ENCODE data around the gene GRIN2D. TPM values are rescaled to one million over a fixed set of nuclear protein-coding genes. Genes with fewer than 3 reads are reported as not detected.

GRIN2D gene
- polyA plus RNA-seq, 3 donors: 0.07 to 0.34 (median 0.15) TPM

DNA sequence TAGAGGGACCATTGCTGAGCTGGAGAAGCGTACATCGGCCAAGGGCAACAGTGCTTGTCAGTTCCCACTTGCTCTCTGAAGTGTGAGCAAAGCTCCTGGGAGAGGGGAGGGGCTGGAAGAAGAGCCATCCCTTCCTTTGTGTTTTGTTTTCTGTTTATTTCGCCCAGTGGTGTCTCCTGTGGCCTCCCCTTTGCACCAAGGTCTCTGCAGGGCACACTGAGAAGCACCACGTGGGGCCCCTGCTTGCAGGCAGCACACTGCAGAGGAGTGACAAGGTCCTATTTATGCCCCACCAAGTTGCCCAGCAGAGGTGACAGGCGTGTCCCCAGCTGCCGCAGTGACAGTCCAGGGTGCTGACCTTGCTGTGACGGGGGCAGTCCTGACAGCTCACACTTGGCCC, 24.0 kb downstream of the GRIN2D start:
- no peak overlapping the region for H3K27ac ChIP-seq (ENCODE audit: low read depth, low read length)
- WGBS, 3 donors: 67 to 86% (median 86%) methylated on average over 7 of the region's 7 CpGs

DNA sequence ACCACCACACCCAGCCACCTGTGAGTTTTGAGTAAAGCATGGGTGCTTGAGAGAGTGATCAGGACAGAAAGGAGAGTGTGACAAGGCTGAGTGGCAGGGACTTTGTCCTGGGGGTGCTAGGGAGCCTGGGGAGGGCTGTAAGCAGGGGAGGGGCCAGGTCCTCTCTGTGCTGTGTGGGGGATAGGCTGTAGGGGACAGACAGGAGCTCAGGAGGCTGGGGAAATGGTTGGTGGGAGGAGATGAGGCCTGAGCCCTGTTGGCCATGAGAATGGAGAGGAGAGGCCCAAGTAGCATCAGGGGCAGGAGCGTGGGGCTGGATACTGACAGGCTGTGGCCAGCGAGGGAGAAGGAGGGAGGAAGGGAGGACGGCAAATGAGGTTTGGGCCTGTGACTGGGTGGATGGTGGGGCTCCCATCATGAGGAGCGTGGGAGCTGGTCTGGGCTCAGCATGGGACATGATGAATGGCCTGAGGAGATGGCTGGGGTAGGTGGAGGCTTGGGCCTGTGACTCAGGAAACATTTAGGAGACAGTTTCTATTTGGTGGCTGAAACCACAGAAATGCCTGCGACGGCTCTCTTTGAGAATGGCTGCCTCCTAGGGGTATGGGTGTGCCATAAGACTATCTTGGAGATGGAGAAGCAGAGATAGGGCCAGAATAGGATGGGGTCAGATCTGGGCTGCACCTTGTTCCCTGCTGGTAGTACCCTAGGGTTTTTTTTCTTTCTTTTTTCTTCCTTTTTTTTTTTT, 25.0 kb downstream of the GRIN2D start:
- H3K27ac ChIP-seq (ENCODE audit: low read depth, low read length): no peak overlapping the region
- WGBS, 3 donors: 73 to 82% (median 75%) methylated on average over 6 of the region's 6 CpGs

DNA sequence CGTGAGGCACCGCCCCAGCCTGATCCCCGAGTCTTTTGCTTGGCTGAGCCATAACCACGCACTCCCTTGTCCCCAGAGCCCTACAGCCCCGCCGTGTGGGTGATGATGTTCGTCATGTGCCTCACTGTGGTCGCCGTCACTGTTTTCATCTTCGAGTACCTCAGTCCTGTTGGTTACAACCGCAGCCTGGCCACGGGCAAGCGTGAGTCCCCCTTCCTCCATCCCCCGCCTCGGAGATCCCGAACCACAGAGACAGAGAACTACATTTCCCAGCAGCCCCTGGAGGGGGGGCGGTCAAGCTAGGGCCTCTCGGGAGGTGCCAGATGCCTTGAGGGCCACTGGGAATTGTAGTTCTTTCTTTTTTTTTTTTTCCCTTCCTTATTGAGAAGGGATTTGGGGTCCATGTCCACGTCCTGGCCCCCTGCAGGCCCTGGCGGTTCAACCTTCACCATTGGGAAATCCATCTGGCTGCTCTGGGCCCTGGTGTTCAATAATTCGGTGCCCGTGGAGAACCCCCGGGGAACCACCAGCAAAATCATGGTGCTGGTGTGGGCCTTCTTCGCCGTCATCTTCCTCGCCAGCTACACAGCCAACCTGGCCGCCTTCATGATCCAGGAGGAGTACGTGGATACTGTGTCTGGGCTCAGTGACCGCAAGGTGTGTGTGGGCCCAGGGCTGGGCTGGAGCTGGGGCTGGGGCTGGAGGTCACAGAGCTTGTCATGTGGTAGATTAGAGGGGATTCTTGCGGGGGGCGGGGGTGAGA, 25.9 kb downstream of the GRIN2D start:
- no peak overlapping the region for H3K27ac ChIP-seq (ENCODE audit: low read depth, low read length)
- WGBS, 3 donors: 63 to 70% (median 67%) methylated on average over 31 of the region's 31 CpGs

GRCh38 chr19:48421548-48421947, 28.1 kb downstream of the GRIN2D start:
- WGBS, 3 donors: 51 to 71% (median 63%) methylated on average over 16 of the region's 16 CpGs
- no peak overlapping the region for H3K27ac ChIP-seq (ENCODE audit: low read depth, low read length)

GRCh38 chr19:48424694-48425219, 31.3 kb downstream of the GRIN2D start:
- WGBS, 3 donors: 16 to 46% (median 21%) methylated on average over 8 of the region's 8 CpGs
- H3K27ac ChIP-seq (ENCODE audit: low read depth, low read length): no peak overlapping the region

GRCh38 chr19:48428670-48429069, 35.2 kb downstream of the GRIN2D start:
- 89 to 96% (median 91%) methylated on average over 1 of the region's 1 CpG for WGBS, 3 donors
- no peak overlapping the region for H3K27ac ChIP-seq (ENCODE audit: low read depth, low read length)

DNA sequence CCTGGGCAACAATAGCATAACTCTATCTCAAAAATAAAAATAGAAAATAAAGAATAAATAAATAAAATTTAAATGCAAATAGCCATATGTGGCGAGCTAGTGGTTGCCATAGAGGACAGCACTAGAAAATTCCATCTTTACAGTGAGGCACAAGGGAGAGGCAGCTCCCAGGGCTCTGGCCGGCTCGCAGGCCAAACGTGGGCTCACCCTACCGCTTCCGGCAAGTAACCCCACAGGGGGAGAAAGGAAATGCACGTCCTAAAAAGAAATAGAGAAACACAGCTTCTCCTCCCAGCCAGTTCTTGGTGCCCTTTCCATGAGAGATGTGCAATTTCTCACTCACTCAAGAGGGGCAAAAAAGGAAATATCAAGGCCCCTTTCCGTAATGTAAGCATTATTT, 39.9 kb downstream of the GRIN2D start:
- WGBS, 3 donors: 65 to 78% (median 73%) methylated on average over 8 of the region's 8 CpGs
- H3K27ac ChIP-seq (ENCODE audit: low read depth, low read length): no peak overlapping the region

GRCh38 chr19:48436586-48436985, 43.1 kb downstream of the GRIN2D start:
- no peak overlapping the region for H3K27ac ChIP-seq (ENCODE audit: low read depth, low read length)
- 88 to 91% (median 90%) methylated on average over 5 of the region's 5 CpGs for WGBS, 3 donors

- WGBS, 3 donors: 94 to 96% (median 94%) methylated on average over 20 of the region's 20 CpGs
- H3K27ac ChIP-seq (ENCODE audit: low read depth, low read length): no peak overlapping the region
Measured at GRCh38 chr19:48441360-48442050, 48.0 kb downstream of the GRIN2D start.

GRCh38 chr19:48442116-48443035, 48.9 kb downstream of the GRIN2D start:
- 34 to 47% (median 45%) methylated on average over 54 to 94 of the region's 94 CpGs for WGBS, 3 donors

GRCh38 chr19:48443256-48443655, 49.8 kb downstream of the GRIN2D start:
- no peak overlapping the region for H3K27ac ChIP-seq (ENCODE audit: low read depth, low read length)
- 6 to 12% (median 8%) methylated on average over 34 to 60 of the region's 60 CpGs for WGBS, 3 donors

More at GRCh38 chr19:48442116-48443035, 48.9 kb downstream of the GRIN2D start:
- no peak overlapping the region for H3K27ac ChIP-seq (ENCODE audit: low read depth, low read length)

Other genes starting within 250 kb of the GRIN2D start
- gene LIG1, start 223.3 kb upstream of the GRIN2D start, polyA plus RNA-seq: 10 to 100 TPM in 1 of 3 donors, 1 to 10 TPM in 2; 6.3 to 18.5 (median 7.4) TPM
- gene ZSWIM9, start 223.0 kb upstream of the GRIN2D start, polyA plus RNA-seq: 1 to 10 TPM; 3.0 to 7.8 (median 4.2) TPM
- gene CARD8, start 137.8 kb upstream of the GRIN2D start, polyA plus RNA-seq: 10 to 100 TPM; 15.4 to 41.2 (median 31.8) TPM
- gene ZNF114, start 123.6 kb upstream of the GRIN2D start, polyA plus RNA-seq: 1 to 10 TPM in 1 of 3 donors, under 1 TPM in 1, not detected in 1; 0.07 to 1.9 TPM
- 100 to 1,000 TPM in 1 of 3 donors, 10 to 100 TPM in 1, 1 to 10 TPM in 1; 8.6 to 115 (median 89.1) TPM for gene EMP3, start 68.1 kb upstream of the GRIN2D start, polyA plus RNA-seq
- gene TMEM143, start 29.7 kb upstream of the GRIN2D start, polyA plus RNA-seq: 10 to 100 TPM in 1 of 3 donors, 1 to 10 TPM in 2; 3.8 to 12.8 (median 7.4) TPM
- gene SYNGR4, start 29.3 kb upstream of the GRIN2D start, polyA plus RNA-seq: under 1 TPM in 1 of 3 donors, not detected in 2; 0.94 TPM
- 10 to 100 TPM; 86.8 to 98.2 (median 95.7) TPM for gene KDELR1, start 2.1 kb upstream of the GRIN2D start, polyA plus RNA-seq
- gene GRWD1, start 52.3 kb downstream of the GRIN2D start, polyA plus RNA-seq: 10 to 100 TPM in 2 of 3 donors, 1 to 10 TPM in 1; 7.5 to 29.5 (median 12.7) TPM
- under 1 TPM; 0.11 to 0.58 (median 0.17) TPM for gene KCNJ14, start 61.9 kb downstream of the GRIN2D start, polyA plus RNA-seq
- gene CYTH2, start 75.7 kb downstream of the GRIN2D start, polyA plus RNA-seq: 10 to 100 TPM; 36.5 to 50.2 (median 40.7) TPM
- gene LMTK3, start 118.2 kb downstream of the GRIN2D start, polyA plus RNA-seq: 1 to 10 TPM in 1 of 3 donors, under 1 TPM in 2; 0.22 to 1.6 (median 0.22) TPM
- under 1 TPM; 0.20 to 0.90 (median 0.45) TPM for gene SULT2B1, start 158.5 kb downstream of the GRIN2D start, polyA plus RNA-seq
- not detected for gene SPACA4, start 213.1 kb downstream of the GRIN2D start, polyA plus RNA-seq
- gene FAM83E, start 221.4 kb downstream of the GRIN2D start, polyA plus RNA-seq: 1 to 10 TPM in 2 of 3 donors, under 1 TPM in 1; 0.56 to 4.2 (median 1.3) TPM
- 1,000 to 10,000 TPM; 2,059 to 2,549 (median 2,360) TPM for gene RPL18, start 225.5 kb downstream of the GRIN2D start, polyA plus RNA-seq
- 10 to 100 TPM in 2 of 3 donors, 1 to 10 TPM in 1; 8.4 to 17.8 (median 17.7) TPM for gene SPHK2, start 225.8 kb downstream of the GRIN2D start, polyA plus RNA-seq
- 10 to 100 TPM in 1 of 3 donors, 1 to 10 TPM in 2; 2.9 to 10.9 (median 8.1) TPM for gene DBP, start 243.7 kb downstream of the GRIN2D start, polyA plus RNA-seq

All from adipose tissue (tissue), 3 donors.